ENCODE measurements around the gene CEND1.
A peak's percentile ranks its signal among the peaks of the same experiment; 100 is the strongest.

The CEND1 gene

DNA sequence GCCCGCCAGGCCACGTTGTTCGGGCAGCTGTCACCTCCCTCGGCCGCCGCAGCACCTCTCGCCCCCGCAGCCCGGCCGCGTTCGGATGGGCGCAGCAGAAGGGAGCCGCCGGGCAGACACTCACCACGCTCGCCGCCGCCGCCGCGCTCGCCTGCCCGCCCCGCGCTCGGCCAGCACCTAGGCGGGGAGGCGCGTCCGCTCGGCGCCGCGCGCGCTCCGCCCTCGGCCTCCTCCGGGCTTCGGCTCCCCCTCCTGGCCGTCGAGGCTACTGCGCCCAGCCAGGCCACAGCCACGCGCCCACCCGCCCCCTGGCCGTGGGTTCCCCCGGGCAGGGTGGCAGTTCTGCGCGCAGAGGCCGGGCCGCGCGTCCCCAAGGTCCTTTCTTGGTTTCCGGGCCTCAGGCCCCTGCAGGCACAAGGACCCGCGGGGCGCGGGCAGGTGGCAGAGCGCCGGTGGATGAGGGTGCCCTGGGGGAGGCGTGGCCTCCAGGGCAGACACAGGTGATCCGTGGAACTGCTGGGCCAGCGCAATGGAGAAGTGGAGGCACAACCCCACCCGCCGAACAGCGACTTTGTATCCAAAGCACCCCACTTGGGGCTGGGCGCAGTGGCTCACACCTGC is 8.3 kb upstream of the CEND1 start, which contains the start of gene SLC25A22:
SLC25A22 (minus strand) TSS at position 189 of the 621 bp plus-strand sequence. CDS start 3,275 bp downstream, outside the sequence.
- ChIA-PET CTCF (interaction anchor here (1.0 to 1.2 kb wide), 3 partner anchors 11 to 102 kb away, joined by 3 to 6 read pairs (median 4); partner anchors contain the start of genes RPLP2 and TMEM80), POLR2A (no interaction called here)
- TF ChIP-seq, protein P1, sequence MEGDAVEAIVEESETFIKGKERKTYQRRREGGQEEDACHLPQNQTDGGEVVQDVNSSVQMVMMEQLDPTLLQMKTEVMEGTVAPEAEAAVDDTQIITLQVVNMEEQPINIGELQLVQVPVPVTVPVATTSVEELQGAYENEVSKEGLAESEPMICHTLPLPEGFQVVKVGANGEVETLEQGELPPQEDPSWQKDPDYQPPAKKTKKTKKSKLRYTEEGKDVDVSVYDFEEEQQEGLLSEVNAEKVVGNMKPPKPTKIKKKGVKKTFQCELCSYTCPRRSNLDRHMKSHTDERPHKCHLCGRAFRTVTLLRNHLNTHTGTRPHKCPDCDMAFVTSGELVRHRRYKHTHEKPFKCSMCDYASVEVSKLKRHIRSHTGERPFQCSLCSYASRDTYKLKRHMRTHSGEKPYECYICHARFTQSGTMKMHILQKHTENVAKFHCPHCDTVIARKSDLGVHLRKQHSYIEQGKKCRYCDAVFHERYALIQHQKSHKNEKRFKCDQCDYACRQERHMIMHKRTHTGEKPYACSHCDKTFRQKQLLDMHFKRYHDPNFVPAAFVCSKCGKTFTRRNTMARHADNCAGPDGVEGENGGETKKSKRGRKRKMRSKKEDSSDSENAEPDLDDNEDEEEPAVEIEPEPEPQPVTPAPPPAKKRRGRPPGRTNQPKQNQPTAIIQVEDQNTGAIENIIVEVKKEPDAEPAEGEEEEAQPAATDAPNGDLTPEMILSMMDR (IDR thresholded peaks at IDR 0.05; ENCODE audit: control extremely low read depth, extremely low read depth, low read depth, missing control alignments): peak; percentile 84
- peak; percentile 93 for DNase-seq (ENCODE audit: extremely low spot score)

DNA sequence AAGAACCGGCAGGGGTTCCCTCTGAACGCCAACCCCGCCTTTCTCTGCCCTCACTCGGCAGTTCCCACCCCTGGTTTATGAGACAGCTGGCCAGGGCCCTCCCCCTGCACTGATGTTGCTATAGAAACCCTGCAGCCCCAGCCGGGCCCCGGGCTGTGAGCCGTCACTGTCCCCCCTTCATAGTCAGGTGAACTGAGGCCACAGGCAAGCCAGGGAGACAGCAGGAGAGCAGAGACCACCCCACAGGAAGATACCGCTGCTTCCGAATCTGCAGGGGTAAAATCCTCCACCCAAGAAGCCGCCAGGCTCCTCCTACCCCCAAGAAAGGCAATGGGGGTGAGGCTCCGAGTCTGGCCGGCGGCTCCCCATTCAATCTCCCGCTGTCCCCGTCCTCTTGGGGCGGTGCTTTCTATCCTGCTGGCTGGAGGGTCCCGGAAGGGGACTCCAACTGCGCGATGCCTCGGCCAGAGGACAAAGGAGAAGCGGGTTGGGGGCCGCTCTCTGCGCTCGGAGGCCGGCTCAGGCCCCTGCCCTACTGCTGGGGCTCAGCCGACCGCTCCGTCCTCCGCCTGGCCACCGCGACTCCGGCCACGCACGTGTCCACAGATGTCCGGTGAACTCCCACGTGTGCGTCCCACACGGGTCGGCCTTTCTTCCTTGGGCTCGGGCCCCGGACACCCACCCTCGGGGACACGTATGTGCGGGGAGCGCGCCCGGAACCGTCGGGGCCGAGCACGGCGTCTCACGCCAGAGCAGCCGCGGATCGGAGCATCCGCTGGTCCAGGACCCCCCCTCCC is 7.6 kb upstream of the CEND1 start:
- CTCF ChIA-PET: interaction anchor here (1.0 to 2.4 kb wide), 6 partner anchors 11 to 102 kb away, joined by 3 to 12 read pairs (median 4); partner anchors contain the start of genes DEAF1, RPLP2 and TMEM80
- POLR2A ChIA-PET: interaction anchor here (0.6 to 1.2 kb wide), 4 partner anchors 13 to 585 kb away, joined by 3 to 5 read pairs (median 4); partner anchors contain the start of gene PNPLA2
- peak; percentile 85 for DNase-seq (ENCODE audit: extremely low spot score)
- TF ChIP-seq, protein P1 (IDR thresholded peaks at IDR 0.05; ENCODE audit: control extremely low read depth, extremely low read depth, low read depth, missing control alignments): no peak

DNA sequence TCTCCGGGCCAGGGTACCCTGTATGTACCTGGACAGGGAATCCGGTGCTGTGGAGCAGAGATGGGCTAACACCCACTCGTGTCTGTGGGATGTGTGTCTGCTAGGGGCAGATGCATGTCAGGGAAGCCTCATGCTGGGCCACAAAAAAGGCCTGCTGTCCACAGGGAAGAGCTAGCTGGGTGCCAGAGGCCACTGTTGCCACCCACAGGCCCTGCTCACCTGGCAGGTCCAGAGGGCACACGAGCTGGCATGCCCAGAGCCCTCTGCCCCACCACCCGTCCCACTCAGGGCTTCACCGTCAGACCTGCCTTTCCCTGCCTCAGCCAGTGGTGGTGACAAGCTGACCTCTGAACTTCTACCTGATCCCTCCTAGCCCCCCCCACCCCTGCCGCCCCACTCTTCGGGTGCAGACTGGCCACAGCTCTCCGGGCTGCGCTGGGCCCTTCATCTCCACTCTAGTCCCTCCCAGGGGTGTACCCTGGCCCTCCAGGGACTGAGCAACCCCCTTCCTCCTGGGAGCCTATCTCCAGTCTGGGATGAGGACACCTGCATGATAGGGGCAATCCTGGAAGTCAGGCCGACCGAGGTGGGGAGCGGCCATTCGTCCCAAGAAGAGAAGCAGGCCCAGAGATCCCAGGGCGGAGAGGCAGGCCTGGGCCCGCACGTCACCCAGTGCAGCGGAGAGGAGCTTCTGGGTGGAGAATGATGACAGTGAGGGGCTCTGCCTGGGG is 6.8 kb upstream of the CEND1 start:
- DNase-seq (ENCODE audit: extremely low spot score): no peak
- TF ChIP-seq, protein P1 (IDR thresholded peaks at IDR 0.05; ENCODE audit: control extremely low read depth, extremely low read depth, low read depth, missing control alignments): no peak
- ChIA-PET POLR2A (interaction anchor here (0.6 to 1.2 kb wide), 5 partner anchors 12 to 584 kb away, joined by 3 to 5 read pairs (median 3); partner anchors contain the start of gene PNPLA2), CTCF (interaction anchor here (1.0 to 2.4 kb wide), 8 partner anchors 12 to 242 kb away, joined by 3 to 12 read pairs (median 3); partner anchors contain the start of genes DEAF1, RPLP2 and TMEM80)

DNA sequence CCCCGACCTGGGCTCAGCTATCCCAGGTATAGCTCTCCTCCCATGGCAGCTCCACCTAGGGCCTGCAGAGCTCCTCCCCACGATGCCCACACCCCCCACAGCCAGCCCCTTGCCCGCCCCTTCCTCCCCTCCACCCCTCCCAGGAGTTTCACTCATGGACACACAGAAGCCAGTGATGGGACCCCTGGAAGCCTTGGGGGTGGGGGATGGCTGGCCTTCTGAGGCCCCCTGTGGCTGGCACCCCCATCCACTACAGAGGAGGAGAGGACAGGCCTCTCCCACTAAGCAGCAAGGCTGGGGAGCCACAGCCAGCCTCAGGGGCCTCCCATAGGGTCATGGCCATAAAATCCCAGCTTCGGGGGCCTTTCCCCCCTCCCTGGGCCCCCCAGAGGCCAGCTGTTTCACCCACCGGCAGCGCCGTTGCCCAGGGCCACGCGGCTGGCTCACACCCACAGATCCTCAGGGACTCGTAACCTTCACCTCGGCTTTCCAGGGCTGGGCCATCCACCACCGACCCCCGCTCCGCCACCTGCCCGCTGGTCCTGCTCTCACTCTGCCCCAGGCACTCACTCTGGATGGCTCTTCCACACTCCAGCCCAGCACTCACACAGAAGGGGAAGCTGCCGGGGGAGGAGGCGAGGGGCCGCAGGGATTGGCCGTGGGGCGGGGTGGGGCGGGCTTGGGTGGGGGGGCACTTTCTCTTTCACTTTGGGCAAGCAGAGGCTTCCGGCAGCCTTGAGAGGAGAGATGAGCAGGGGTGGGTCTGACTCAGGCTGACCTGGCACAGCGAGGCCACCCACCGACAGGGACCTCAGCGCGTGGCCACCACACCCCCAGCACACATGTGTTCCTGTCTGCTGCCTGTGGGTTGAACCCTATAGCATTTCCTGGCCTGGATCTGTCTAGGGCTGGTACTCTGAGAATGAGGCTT is 6.0 kb upstream of the CEND1 start:
- peak; percentile 93 for DNase-seq (ENCODE audit: extremely low spot score)
- POLR2A ChIA-PET: interaction anchor here (0.8 to 1.2 kb wide), 3 partner anchors 13 to 100 kb away, joined by 3 to 4 read pairs (median 3); partner anchors contain the start of genes PNPLA2 and TMEM80
- TF ChIP-seq, protein P1 (IDR thresholded peaks at IDR 0.05; ENCODE audit: control extremely low read depth, extremely low read depth, low read depth, missing control alignments): no peak
- CTCF ChIA-PET: interaction anchor here (1.0 to 2.4 kb wide), 9 partner anchors 12 to 277 kb away, joined by 3 to 12 read pairs (median 3); partner anchors contain the start of gene RPLP2

DNA sequence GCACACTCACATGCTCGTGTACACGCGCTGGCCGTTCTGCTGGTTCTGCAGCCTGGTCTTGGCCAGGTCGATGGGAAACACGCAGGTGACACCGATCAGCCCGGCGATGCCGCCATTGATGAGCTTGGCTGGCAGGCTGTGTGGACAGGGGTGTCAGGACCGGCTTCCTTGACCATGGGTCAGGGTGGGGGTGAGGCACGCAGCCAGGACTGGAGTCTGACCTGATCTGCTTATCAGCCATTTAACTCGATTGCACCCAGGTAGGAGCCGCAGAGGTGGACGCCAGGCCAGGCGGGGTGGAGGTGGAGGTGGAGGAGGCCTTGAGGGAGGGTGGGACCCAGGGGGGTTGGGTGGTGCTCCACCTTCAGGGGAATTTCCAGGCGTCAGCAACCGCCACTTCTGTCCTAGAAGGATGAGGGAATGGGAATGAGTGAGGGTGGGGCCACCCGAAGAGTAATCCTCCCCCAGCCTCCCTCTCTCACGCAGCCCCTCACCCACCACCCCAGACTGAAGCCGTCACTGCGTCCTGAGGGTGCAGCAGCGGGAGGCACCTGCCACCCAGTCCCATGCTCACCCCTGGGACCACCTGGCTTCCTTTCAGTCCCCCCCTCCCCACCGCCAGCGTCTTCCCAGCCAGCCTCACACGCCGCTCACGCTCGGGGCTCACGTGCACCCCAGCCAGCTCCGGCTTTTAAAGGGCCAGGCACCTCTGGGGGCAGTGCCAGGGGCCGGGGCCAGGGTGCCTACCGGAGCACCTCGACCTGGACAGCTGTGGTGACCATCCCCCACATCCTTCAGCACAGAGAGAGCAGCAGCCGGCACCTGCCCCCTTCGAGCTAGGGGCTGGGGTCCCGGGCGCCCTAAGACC is 5.1 kb upstream of the CEND1 start:
- CTCF ChIA-PET: interaction anchor here (1.0 to 2.4 kb wide), 5 partner anchors 11 to 276 kb away, joined by 3 to 12 read pairs (median 3); partner anchors contain the start of gene RPLP2
- TF ChIP-seq, protein P1 (IDR thresholded peaks at IDR 0.05; ENCODE audit: control extremely low read depth, extremely low read depth, low read depth, missing control alignments): no peak
- DNase-seq (ENCODE audit: extremely low spot score): no peak
- POLR2A ChIA-PET: interaction anchor here (0.5 to 0.8 kb wide), 2 partner anchors 24 to 99 kb away, joined by 3 to 4 read pairs; partner anchors contain the start of gene TMEM80

Measured in GM10248 (cell line).